HL-60 (cell line): ENCODE measurements around the gene RNF39.

Experiments used
- DNase-seq, 2 experiments: peaks; one replicate each; pipeline ENCODE4 v3.0.0-alpha.2; 2010 to 2020; ENCODE audit warnings: low read depth in 1 of 2, low spot score in 1 of 2
- H3K27ac ChIP-seq: fragments of 250-450 bp; sonication (Bioruptor Pico); replicated peaks from 2 replicates; pipeline ENCODE4 v1.5.1; 2020; ENCODE audit warnings: mild to moderate bottlenecking, moderate library complexity
- H3K27me3 ChIP-seq: fragments of 250-450 bp; sonication (Bioruptor Pico); 2 replicates; pipeline ENCODE4 v1.5.1; 2021; ENCODE audit warnings: mild to moderate bottlenecking, moderate library complexity; ENCODE audit not compliant: insufficient read depth, poor library complexity, severe bottlenecking
- H3K4me3 ChIP-seq: replicated peaks from 2 replicates; pipeline ENCODE4 v1.5.1; 2011; ENCODE audit warnings: mild to moderate bottlenecking, control low read depth, low read length; ENCODE audit not compliant: insufficient read depth
- GABPA ChIP-seq: IDR thresholded peaks from 2 replicates; pipeline ENCODE4 v1.6.1; 2012; ENCODE audit warnings: low read depth
- POLR2AphosphoS5 ChIP-seq: IDR thresholded peaks from 2 replicates; pipeline ENCODE4 v1.6.1; 2012; ENCODE audit warnings: low read depth
- SPI1 ChIP-seq: IDR thresholded peaks from 2 replicates; pipeline ENCODE4 v1.6.1; 2012; ENCODE audit warnings: low read depth, mild to moderate bottlenecking, borderline replicate concordance
- TF ChIP-seq, protein P1 (sequence below): IDR thresholded peaks from 2 replicates; pipeline ENCODE4 v1.6.1; 2012; ENCODE audit warnings: low read depth; ENCODE audit not compliant: insufficient replicate concordance
- TF ChIP-seq, protein P2 (sequence below): IDR thresholded peaks from one replicate; pipeline ENCODE4 v1.5.1; 2011; ENCODE audit warnings: low read length, control low read depth, inconsistent platforms; ENCODE audit not compliant: insufficient read depth

The RNF39 gene

DNA sequence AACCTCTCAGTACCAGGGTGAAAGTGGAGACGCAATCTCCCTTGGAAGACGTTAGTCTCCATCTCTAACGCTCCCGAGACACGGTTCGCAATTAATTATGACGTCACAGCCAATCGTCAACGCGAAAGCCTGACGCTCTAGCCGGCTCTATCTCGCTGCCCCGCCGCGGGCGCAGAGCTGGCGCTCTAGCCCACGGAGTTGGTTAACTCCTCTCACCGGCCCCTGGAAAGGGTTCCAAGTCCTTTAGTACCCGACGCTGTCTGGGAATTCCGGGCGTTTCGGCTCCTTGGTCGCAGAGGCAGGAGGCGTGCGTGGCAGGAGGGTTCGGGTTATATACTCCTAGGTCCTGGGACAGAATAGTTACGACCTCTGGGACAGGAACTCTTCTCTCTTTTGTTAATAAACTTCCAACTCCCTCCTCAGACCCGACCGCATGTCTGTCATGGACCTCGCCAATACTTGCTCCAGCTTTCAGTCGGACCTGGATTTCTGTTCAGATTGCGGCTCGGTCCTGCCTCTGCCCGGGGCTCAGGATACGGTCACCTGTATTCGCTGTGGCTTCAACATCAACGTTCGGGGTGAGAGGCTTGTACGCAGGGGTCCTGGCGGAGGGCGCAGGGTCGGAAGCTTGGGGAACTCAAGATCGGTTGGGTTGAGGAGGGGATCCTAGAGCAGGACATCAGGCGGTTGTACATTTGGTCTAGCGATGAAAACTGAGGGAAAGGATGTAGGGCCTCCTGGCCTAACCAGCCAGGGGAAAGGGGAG, 14.3 kb downstream of the RNF39 start, which contains the start of gene POLR1H:
Gene POLR1H (plus strand): TSS at position 174 of the 766 bp plus-strand sequence. CDS start 260 bp downstream, at position 434.
- Histone ChIP-seq H3K27ac (peak within 1 kb of the TSS; percentile 89), H3K4me3 (peak within 1 kb of the TSS; percentile 70), H3K27me3 (no peaks in the 10 kb centered on the region)
- TF ChIP-seq POLR2AphosphoS5, result peak; percentile 83
- TF ChIP-seq SPI1, result no peak
- TF ChIP-seq GABPA, result no peak; the same call in 1 of the 2 replicates
- TF ChIP-seq, protein P1, sequence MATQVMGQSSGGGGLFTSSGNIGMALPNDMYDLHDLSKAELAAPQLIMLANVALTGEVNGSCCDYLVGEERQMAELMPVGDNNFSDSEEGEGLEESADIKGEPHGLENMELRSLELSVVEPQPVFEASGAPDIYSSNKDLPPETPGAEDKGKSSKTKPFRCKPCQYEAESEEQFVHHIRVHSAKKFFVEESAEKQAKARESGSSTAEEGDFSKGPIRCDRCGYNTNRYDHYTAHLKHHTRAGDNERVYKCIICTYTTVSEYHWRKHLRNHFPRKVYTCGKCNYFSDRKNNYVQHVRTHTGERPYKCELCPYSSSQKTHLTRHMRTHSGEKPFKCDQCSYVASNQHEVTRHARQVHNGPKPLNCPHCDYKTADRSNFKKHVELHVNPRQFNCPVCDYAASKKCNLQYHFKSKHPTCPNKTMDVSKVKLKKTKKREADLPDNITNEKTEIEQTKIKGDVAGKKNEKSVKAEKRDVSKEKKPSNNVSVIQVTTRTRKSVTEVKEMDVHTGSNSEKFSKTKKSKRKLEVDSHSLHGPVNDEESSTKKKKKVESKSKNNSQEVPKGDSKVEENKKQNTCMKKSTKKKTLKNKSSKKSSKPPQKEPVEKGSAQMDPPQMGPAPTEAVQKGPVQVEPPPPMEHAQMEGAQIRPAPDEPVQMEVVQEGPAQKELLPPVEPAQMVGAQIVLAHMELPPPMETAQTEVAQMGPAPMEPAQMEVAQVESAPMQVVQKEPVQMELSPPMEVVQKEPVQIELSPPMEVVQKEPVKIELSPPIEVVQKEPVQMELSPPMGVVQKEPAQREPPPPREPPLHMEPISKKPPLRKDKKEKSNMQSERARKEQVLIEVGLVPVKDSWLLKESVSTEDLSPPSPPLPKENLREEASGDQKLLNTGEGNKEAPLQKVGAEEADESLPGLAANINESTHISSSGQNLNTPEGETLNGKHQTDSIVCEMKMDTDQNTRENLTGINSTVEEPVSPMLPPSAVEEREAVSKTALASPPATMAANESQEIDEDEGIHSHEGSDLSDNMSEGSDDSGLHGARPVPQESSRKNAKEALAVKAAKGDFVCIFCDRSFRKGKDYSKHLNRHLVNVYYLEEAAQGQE, result peak; percentile 36
- TF ChIP-seq, protein P2, sequence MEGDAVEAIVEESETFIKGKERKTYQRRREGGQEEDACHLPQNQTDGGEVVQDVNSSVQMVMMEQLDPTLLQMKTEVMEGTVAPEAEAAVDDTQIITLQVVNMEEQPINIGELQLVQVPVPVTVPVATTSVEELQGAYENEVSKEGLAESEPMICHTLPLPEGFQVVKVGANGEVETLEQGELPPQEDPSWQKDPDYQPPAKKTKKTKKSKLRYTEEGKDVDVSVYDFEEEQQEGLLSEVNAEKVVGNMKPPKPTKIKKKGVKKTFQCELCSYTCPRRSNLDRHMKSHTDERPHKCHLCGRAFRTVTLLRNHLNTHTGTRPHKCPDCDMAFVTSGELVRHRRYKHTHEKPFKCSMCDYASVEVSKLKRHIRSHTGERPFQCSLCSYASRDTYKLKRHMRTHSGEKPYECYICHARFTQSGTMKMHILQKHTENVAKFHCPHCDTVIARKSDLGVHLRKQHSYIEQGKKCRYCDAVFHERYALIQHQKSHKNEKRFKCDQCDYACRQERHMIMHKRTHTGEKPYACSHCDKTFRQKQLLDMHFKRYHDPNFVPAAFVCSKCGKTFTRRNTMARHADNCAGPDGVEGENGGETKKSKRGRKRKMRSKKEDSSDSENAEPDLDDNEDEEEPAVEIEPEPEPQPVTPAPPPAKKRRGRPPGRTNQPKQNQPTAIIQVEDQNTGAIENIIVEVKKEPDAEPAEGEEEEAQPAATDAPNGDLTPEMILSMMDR, result no peak
- DNase-seq, result peak; percentile 89 to 97

DNA sequence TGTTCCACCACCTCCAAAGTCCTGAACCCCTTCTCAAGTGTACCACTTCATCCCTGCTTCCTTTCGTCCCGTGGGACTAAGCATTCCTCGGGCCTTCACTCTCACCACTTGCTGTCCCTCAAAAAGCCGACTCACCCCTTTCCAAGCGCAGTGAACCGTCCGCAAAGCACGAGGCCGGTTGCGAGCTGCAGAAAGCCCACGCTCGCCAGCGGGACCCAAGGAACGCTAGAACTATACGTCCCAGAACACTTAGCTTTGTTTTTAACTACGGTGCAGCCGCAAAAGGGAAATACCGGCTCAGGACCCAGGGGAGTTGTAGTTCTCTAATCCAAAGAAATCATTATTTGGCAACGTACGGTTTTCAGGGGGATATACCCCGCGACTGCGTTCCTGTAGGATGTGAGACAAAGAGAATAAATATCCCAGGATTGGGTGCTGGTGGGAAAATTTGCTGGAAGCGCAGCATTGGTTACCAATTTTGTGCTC, 14.9 kb downstream of the RNF39 start:
- Histone ChIP-seq H3K27me3 (no peaks in the 10 kb centered on the region), H3K4me3 (peak overlapping the region; percentile 70), H3K27ac (peak overlapping the region; percentile 89)
- TF ChIP-seq, protein P1, result no peak
- TF ChIP-seq POLR2AphosphoS5 (peak; percentile 9; the same call in 1 of the 2 replicates), GABPA (peak; percentile 16; the same call in 1 of the 2 replicates)
- DNase-seq, result peak; percentile 50 to 63

DNA sequence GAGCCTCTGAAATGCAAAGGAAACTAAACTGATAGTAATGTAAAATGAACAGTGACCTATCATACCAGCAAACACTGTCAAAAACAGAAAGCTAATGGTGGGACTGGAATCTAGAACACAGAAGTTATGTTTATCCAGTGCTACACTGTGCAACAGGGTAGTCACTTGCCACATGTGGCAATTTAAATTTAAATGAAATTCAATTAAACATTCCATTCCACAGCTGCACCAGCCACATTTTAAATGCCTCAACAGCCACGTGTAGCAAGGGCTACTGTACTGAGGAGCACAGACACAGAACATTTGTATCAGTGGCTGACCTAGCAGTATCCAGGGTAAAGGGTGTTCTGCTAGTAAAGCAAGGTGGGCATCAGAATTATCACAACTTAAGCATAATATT, 20.1 kb downstream of the RNF39 start:
- no peak overlapping the region for H3K4me3 ChIP-seq
- H3K27me3 ChIP-seq, result no peaks in the 10 kb centered on the region
- TF ChIP-seq, protein P2, result no peak
- TF ChIP-seq GABPA (no peak), SPI1 (no peak), POLR2AphosphoS5 (no peak)
- TF ChIP-seq, protein P1, result no peak
- DNase-seq, result no peak
- no peak overlapping the region for H3K27ac ChIP-seq
